HCT116 (cell line): ENCODE data around the gene GPR151. TPM values are rescaled to one million over a fixed set of nuclear protein-coding genes. Genes with fewer than 3 reads are reported as not detected.

Experiments
- ATAC-seq: fragments of 200-7000 bp; cut with Tn5 transposase; 2 replicates; pipeline ENCODE4 v1.9.1; 2020; ENCODE audit warnings: mild to moderate bottlenecking, moderate library complexity
- BruUV-seq: library from RNA; stranded (reverse); fragments of 400-500 nt; replicated peaks from 2 replicates; lab custom pipeline; 2021; lab: Mats Ljungman, UMichigan
- CTCF ChIA-PET: fragments of 300-600 bp; sonication (Branson Sonifier 250); formaldehyde crosslinking; loops from one replicate; lab custom pipeline; 2021; ENCODE audit warnings: antibody characterized with exemption; lab: Charles Lee
- POLR2A ChIA-PET: fragments of 300-600, 350-600 bp; sonication (Branson Sonifier 250); formaldehyde crosslinking; loops from one replicate; lab custom pipeline; 2021; ENCODE audit warnings: antibody characterized with exemption; lab: Charles Lee
- RAD21 ChIA-PET, 2 experiments: fragments of 300-600 bp; sonication (Branson Sonifier 250); formaldehyde crosslinking; loops; one replicate each; lab custom pipeline; 2023; ENCODE audit warnings: low total read pairs in 2 of 2; ENCODE audit not compliant: uncharacterized antibody in 2 of 2, unreplicated experiment in 2 of 2, low non-redundant PET in 1 of 2; lab: Charles Lee
- DNase-seq: peaks from one replicate; pipeline ENCODE4 v3.0.0-alpha.2; 2010; ENCODE audit warnings: low read depth, low spot score
- H2AFZ ChIP-seq: fragments of 200-600 bp; shearing (Covaris generic), sonication (generic); 2 replicates; pipeline ENCODE4 v1.6.1; 2017; ENCODE audit warnings: low read depth, mixed run types, mixed read lengths, antibody characterized with exemption, low read length; ENCODE audit not compliant: poor library complexity, severe bottlenecking
- H3K27ac ChIP-seq: 2 replicates; pipeline ENCODE4 v1.5.1; 2012; ENCODE audit warnings: low read depth, low read length
- H3K27me3 ChIP-seq: fragments of 200-600 bp; sonication (generic); 2 replicates; pipeline ENCODE4 v1.6.1; 2016; ENCODE audit warnings: mixed run types, low read length, mixed read lengths; ENCODE audit not compliant: insufficient read depth
- H3K36me3 ChIP-seq, 2 experiments: fragments of 200-500 bp in 1 of 2; fragments of 200-600 bp in 1 of 2; sonication (Bioruptor generic) in 1 of 2; sonication (generic) in 1 of 2; 2 replicates each; pipeline versions ENCODE4 v1.5.1 to v1.6.1; 2014 to 2016; ENCODE audit warnings: low read length in 2 of 2, inconsistent platforms in 1 of 2, mixed read lengths in 1 of 2, mixed run types in 1 of 2; ENCODE audit not compliant: insufficient read depth in 2 of 2, control insufficient read depth in 1 of 2
- H3K4me1 ChIP-seq, 2 experiments: fragments of 200-600 bp in 1 of 2; sonication (generic) in 1 of 2; 2 replicates each; pipeline versions ENCODE4 v1.5.1 to v1.6.1; 2012 to 2017; ENCODE audit warnings: low read length in 2 of 2, inconsistent platforms in 1 of 2, mild to moderate bottlenecking in 1 of 2, mixed read lengths in 1 of 2, mixed run types in 1 of 2, moderate library complexity in 1 of 2; ENCODE audit not compliant: insufficient read depth in 2 of 2, control insufficient read depth in 1 of 2
- H3K4me2 ChIP-seq: fragments of 200-600 bp; sonication (generic); 2 replicates; pipeline ENCODE4 v1.6.1; 2017; ENCODE audit warnings: mixed run types, low read length, mixed read lengths
- H3K4me3 ChIP-seq, 2 experiments: fragments of 200-600 bp in 1 of 2; sonication (generic) in 1 of 2; replicated peaks in 1 of 2; 2 replicates each; pipeline ENCODE4 v1.5.1; 2011 to 2016; ENCODE audit warnings: low read length in 2 of 2, control low read depth in 1 of 2, low read depth in 1 of 2, mild to moderate bottlenecking in 1 of 2, mixed read lengths in 1 of 2, mixed run types in 1 of 2
- H3K79me2 ChIP-seq: fragments of 200-600 bp; sonication (generic); 2 replicates; pipeline ENCODE4 v1.6.1; 2017; ENCODE audit warnings: mild to moderate bottlenecking, mixed run types, low read length, moderate library complexity, mixed read lengths; ENCODE audit not compliant: insufficient read depth
- H3K9ac ChIP-seq: fragments of 200-600 bp; sonication (generic); 2 replicates; pipeline ENCODE4 v1.6.1; 2016; ENCODE audit warnings: low read length, mixed read lengths
- H3K9me2 ChIP-seq: fragments of 200-600 bp; sonication (generic), shearing (Covaris generic); 2 replicates; pipeline ENCODE4 v1.6.1; 2017; ENCODE audit warnings: mixed run types, mild to moderate bottlenecking, moderate library complexity; ENCODE audit not compliant: insufficient read depth
- H3K9me3 ChIP-seq, 2 experiments: fragments of 200-500 bp in 1 of 2; fragments of 200-600 bp in 1 of 2; sonication (Bioruptor generic) in 1 of 2; sonication (generic) in 1 of 2; 2 replicates each; pipeline ENCODE4 v1.6.1; 2014 to 2017; ENCODE audit warnings: low read length in 2 of 2, mixed read lengths in 2 of 2, inconsistent platforms in 1 of 2, low read depth in 1 of 2, mild to moderate bottlenecking in 1 of 2, mixed run types in 1 of 2, moderate library complexity in 1 of 2; ENCODE audit not compliant: control insufficient read depth in 1 of 2, insufficient read depth in 1 of 2
- H4K20me1 ChIP-seq: fragments of 200-600 bp; sonication (generic), shearing (Covaris generic); 2 replicates; pipeline ENCODE4 v1.6.1; 2017; ENCODE audit warnings: mixed run types, mild to moderate bottlenecking, moderate library complexity; ENCODE audit not compliant: insufficient read depth
- CBX3 ChIP-seq: IDR thresholded peaks from 2 replicates; pipeline ENCODE4 v1.6.1; 2012; ENCODE audit warnings: low read depth
- CTCF ChIP-seq, 3 experiments: fragments of 200-600 bp in 1 of 3; sonication (generic) in 1 of 3; IDR thresholded peaks in 2 of 3; conservative IDR thresholded peaks in 1 of 3; 2 replicates each; pipeline ENCODE4 v1.5.1; 2012 to 2017; ENCODE audit warnings: low read depth in 2 of 3, low read length in 2 of 3, antibody characterized with exemption in 1 of 3, borderline replicate concordance in 1 of 3, control low read depth in 1 of 3, mild to moderate bottlenecking in 1 of 3, mixed read lengths in 1 of 3, mixed run types in 1 of 3, moderate library complexity in 1 of 3; ENCODE audit not compliant: insufficient read depth in 1 of 3
- EZH2 ChIP-seq: fragments of 200-600 bp; sonication (generic); IDR thresholded peaks from 2 replicates; pipeline ENCODE4 v1.6.1; 2017; ENCODE audit warnings: antibody characterized with exemption, mixed run types
- POLR2AphosphoS5 ChIP-seq: IDR thresholded peaks from 2 replicates; pipeline ENCODE4 v1.6.1; 2011; ENCODE audit warnings: mild to moderate bottlenecking, low read depth, low read length, moderate library complexity
- ZFX ChIP-seq: fragments of 450-650 bp; IDR thresholded peaks from 2 replicates; pipeline ENCODE4 v1.6.1; 2017
- intact Hi-C: fragments of 100-400 bp; cut with micrococcal nuclease; formaldehyde crosslinking; loops from 2 replicates; pipeline ENCODE4 v1.10.0; 2022
- total RNA-seq: library from RNA; stranded (reverse); gene quantifications from one replicate; pipeline ENCODE4 v1.2.1, GENCODE V29; 2021; ENCODE audit not compliant: unreplicated experiment

The GPR151 gene
- total RNA-seq, 1 experiment from 2014 or later: not detected

- ATAC-seq: peak; percentile 57; the same call in 1 of the 2 replicates
- ChIA-PET CTCF (no interaction called here), RAD21 (no interaction called here), POLR2A (no interaction called here)
- Histone ChIP-seq H3K4me2 (no peak overlapping the region), H3K27me3 (no peaks in the 10 kb centered on the region), H3K4me1 (no peaks in the 10 kb centered on the region), H3K27ac (no peak overlapping the region), H3K36me3 (peaks cover 42 to 66% of the 10 kb centered on the region in 2 experiments), H3K9ac (no peak overlapping the region), H4K20me1 (peaks cover 21% of the 10 kb centered on the region; the same call in 1 of the 2 replicates), H3K9me2 (no peaks in the 10 kb centered on the region), H3K9me3 (no peaks in the 10 kb centered on the region), H3K4me3 (no peak overlapping the region), H3K79me2 (peaks cover 95% of the 10 kb centered on the region), H2AFZ (no peak overlapping the region)
- TSS peak; percentile 5 for BruUV-seq
- intact Hi-C loops: no loop called here
- DNase-seq: no peak
- peak in 2 of 3 experiments; percentile 49 to 51; a peak in 4 of 6 replicates for TF ChIP-seq CTCF (IDR thresholded peaks at IDR 0.05 in 2 of 3, conservative IDR thresholded peaks at IDR 0.05 in 1 of 3; ENCODE audit: borderline replicate concordance in 1 of 3, insufficient read depth in 1 of 3, low read depth in 2 of 3, low read length in 2 of 3)
- no peak for TF ChIP-seq EZH2
Measured at GRCh38 chr5:146475190-146475780, 40.7 kb downstream of the GPR151 start.

- DNase-seq (no peak), ATAC-seq (no peak)
- CTCF ChIA-PET: no interaction called here
- Histone ChIP-seq H3K4me3 (no peak overlapping the region), H2AFZ (no peak overlapping the region), H3K9me2 (no peaks in the 10 kb centered on the region), H3K4me1 (no peaks in the 10 kb centered on the region), H3K4me2 (no peak overlapping the region), H3K27me3 (no peaks in the 10 kb centered on the region), H3K79me2 (peaks cover 98% of the 10 kb centered on the region), H3K9me3 (no peaks in the 10 kb centered on the region), H4K20me1 (peaks cover 23% of the 10 kb centered on the region; the same call in 1 of the 2 replicates), H3K36me3 (peaks cover 41 to 64% of the 10 kb centered on the region in 2 experiments), H3K27ac (no peak overlapping the region), H3K9ac (no peak overlapping the region)
- TF ChIP-seq ZFX: no peak
- TF ChIP-seq CBX3: no peak
- no peak for TF ChIP-seq CTCF (IDR thresholded peaks at IDR 0.05 in 2 of 3, conservative IDR thresholded peaks at IDR 0.05 in 1 of 3; ENCODE audit: borderline replicate concordance in 1 of 3, insufficient read depth in 1 of 3, low read depth in 2 of 3, low read length in 2 of 3)
- no peak for TF ChIP-seq POLR2AphosphoS5
- intact Hi-C loops: no loop called here
- no TSS peak for BruUV-seq
- RAD21 ChIA-PET: no interaction called here
- POLR2A ChIA-PET: no interaction called here
Measured at GRCh38 chr5:146474065-146474464, 41.9 kb downstream of the GPR151 start.
